IPS-18a (cell line): ENCODE measurements around the gene KCNG2.

ENCODE experiments used
- H3K27ac ChIP-seq: one replicate; pipeline ENCODE4 v1.5.1; 2013; ENCODE audit warnings: low read length
- H3K27me3 ChIP-seq: one replicate; pipeline ENCODE4 v1.6.1; 2013; ENCODE audit warnings: mild to moderate bottlenecking, low read length; ENCODE audit not compliant: control insufficient read depth, insufficient read depth
- H3K36me3 ChIP-seq: one replicate; pipeline ENCODE4 v1.6.1; 2013; ENCODE audit warnings: low read depth, low read length; ENCODE audit not compliant: control insufficient read depth
- H3K4me1 ChIP-seq: one replicate; pipeline ENCODE4 v1.6.1; 2013; ENCODE audit warnings: low read depth, low read length; ENCODE audit not compliant: control insufficient read depth
- H3K4me3 ChIP-seq: one replicate; pipeline ENCODE4 v1.5.1; 2013; ENCODE audit warnings: low read length
- H3K9ac ChIP-seq: one replicate; pipeline ENCODE4 v1.6.1; 2013; ENCODE audit warnings: mild to moderate bottlenecking, low read length, moderate library complexity
- H3K9me3 ChIP-seq: one replicate; pipeline ENCODE4 v1.6.1; 2013; ENCODE audit warnings: low read depth, low read length; ENCODE audit not compliant: control insufficient read depth

Gene KCNG2

DNA sequence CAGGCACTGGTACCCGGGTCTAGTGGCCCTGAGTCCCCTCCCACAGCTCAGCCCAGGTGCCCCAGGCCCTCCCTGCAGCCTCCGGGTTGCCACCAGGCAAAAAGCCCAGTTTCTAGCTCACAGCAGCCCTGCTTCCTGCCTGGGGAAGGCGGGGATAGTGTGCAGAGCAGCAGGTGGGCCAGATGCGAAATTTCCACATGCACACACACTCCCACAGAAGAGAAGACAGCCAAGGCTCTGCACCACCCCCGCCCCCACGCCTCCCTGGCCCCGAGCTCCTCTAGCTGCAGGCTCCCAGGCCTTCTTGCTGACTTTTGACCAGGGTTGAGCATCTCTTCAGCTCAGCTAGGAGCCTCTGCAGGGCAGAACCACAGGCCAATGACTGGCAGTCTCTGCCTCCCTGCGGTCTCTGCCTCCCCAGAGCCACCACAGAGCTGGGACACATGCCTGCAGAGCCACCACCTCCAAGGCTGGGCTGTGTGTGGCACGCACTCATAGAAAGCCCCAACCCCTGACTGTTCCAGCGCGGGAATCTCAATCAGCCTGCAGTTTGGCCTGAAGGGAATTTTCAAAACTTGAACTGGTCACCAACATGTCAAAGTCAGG is 146.5 kb downstream of the KCNG2 start:
- Histone ChIP-seq H3K36me3 (peaks cover 3% of the 10 kb centered on the region), H3K27me3 (no peaks in the 10 kb centered on the region), H3K4me3 (no peak overlapping the region), H3K27ac (no peak overlapping the region), H3K4me1 (no peaks in the 10 kb centered on the region), H3K9ac (no peak overlapping the region), H3K9me3 (no peaks in the 10 kb centered on the region)

DNA sequence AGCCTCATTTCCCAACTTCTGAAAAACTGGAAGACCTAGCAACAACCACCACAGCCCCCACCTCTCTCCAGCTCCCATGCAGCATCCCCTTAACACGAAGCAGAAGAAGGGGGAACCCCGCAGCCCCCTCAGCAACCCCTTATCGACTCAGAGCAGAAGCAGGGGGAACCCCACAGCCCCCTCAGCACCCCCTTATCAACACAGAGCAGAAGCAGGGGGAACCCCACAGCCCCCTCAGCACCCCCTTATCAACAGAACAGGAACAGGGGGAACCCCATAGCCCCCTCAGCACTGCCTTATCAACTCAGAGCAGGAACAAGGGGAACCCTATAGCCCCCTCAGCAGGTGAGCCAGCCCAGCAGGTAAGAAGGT is 147.0 kb downstream of the KCNG2 start:
- Histone ChIP-seq H3K9me3 (no peaks in the 10 kb centered on the region), H3K27ac (no peak overlapping the region), H3K9ac (no peak overlapping the region), H3K27me3 (peaks cover 4% of the 10 kb centered on the region), H3K4me3 (no peak overlapping the region), H3K36me3 (peaks cover 3% of the 10 kb centered on the region), H3K4me1 (no peaks in the 10 kb centered on the region)

DNA sequence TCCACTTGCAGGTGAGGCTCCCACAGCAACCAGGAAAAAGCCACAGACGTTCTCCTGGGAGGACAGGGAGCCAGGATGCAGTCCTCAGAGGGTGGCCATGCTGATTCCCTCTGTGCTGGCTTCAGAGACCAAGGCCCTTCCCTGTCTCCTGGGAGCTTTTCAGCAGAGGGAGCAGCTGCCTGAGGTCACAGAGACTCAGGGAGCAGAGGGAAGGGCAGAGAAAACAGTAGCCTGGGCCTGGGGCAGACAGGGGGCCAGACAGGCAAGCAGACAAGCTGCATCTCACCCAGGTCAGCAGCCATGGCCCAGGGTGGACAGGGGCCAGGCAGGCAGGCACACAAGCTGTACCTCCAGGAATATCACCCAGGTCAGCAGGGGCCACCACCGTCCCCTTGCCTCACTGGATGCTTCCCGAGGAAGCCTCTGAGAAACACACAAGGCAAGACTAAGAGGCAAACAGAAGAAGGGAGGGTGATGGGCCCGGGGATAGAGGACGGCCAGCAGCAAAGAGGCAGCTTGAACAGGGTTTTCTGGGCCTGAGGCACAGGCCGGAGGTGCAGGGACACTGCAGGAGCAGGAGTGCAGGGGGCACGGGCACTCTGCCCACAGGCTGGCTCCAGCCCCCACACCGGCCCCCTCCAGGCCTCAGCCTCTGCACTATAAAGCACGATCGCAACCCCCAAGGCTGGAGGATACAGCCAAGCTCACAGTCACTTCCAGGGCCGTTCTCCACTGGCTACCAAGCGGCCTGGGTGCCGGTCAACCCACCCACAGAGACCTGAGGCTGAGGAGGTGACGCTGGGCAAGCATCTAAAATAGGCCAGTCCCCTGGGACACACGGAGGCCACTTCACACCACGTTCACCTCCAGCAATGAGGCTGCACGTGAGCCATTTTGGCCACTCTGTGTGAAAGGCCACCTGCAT is 147.6 kb downstream of the KCNG2 start:
- H3K4me3 ChIP-seq: no peak overlapping the region
- H3K36me3 ChIP-seq: peaks cover 3% of the 10 kb centered on the region
- peaks cover 10% of the 10 kb centered on the region for H3K27me3 ChIP-seq
- no peak overlapping the region for H3K9ac ChIP-seq
- no peak overlapping the region for H3K27ac ChIP-seq
- no peaks in the 10 kb centered on the region for H3K4me1 ChIP-seq
- H3K9me3 ChIP-seq: no peaks in the 10 kb centered on the region

GRCh38 chr18:79947054-79947755 is 149.5 kb downstream of the KCNG2 start:
- no peaks in the 10 kb centered on the region for H3K9me3 ChIP-seq
- no peak overlapping the region for H3K27ac ChIP-seq
- no peak overlapping the region for H3K4me3 ChIP-seq
- H3K27me3 ChIP-seq: peaks cover 22% of the 10 kb centered on the region
- no peaks in the 10 kb centered on the region for H3K36me3 ChIP-seq
- H3K9ac ChIP-seq: no peak overlapping the region
- H3K4me1 ChIP-seq: no peaks in the 10 kb centered on the region

- Histone ChIP-seq H3K4me3 (no peak overlapping the region), H3K4me1 (peaks cover under 1% of the 10 kb centered on the region), H3K36me3 (no peaks in the 10 kb centered on the region), H3K27me3 (peaks cover 30% of the 10 kb centered on the region), H3K9me3 (no peaks in the 10 kb centered on the region), H3K27ac (no peak overlapping the region), H3K9ac (no peak overlapping the region)
Observed at GRCh38 chr18:79947881-79948610, 150.3 kb downstream of the KCNG2 start.

DNA sequence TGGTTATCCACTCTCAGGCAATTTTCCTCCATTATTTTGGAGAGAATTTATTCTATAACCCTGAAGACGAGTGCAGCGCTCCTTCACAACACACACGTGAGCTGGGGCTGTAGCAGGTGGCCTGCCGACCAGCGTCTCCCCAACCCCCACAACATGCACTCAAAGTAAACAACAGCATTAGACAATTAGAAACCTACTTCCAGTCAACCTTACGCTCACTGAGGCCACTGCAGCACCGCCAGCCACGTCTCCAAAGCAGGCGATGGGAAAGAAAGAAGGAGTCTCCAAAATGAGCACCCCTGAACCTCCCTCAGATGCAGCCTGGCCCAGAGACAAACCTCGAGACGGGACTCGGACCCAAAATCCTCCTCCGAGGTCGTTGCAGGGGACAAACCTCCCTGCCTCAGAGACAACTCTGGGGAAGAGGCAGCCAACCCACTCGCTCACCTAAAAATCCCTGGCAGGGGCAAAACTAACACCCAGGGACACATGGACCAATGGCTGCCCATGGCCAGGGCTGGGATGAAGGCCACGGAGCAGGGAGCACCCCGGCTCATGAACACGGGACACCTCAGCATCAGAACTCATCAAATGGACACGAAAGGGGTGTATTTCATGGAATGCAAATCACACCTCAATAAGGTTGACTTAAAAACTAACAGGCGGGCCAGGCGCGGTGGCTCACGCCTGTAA is 151.1 kb downstream of the KCNG2 start:
- H3K4me3 ChIP-seq: no peak overlapping the region
- H3K27me3 ChIP-seq: peaks cover 39% of the 10 kb centered on the region
- H3K27ac ChIP-seq: no peak overlapping the region

More for the DNA sequence above, 151.1 kb downstream of the KCNG2 start:
- Histone ChIP-seq H3K4me1 (peaks cover 3% of the 10 kb centered on the region), H3K9me3 (no peaks in the 10 kb centered on the region), H3K36me3 (no peaks in the 10 kb centered on the region), H3K9ac (no peak overlapping the region)
